K562 (cell line): Measurements from ENCODE around the gene ATG14. TPM values are rescaled to one million over a fixed set of nuclear protein-coding genes. Genes with fewer than 3 reads are reported as not detected.

Source experiments
- ATAC-seq: fragments of 200-7000 bp; cut with Tn5 transposase; 3 replicates; pipeline ENCODE4 v1.9.1; 2020; ENCODE audit warnings: moderate library complexity
- BruUV-seq: library from RNA; stranded (reverse); fragments of 400-500 nt; replicated peaks from 2 replicates; lab custom pipeline; 2021; lab: Mats Ljungman, UMichigan
- CTCF ChIA-PET: fragments of 300-600 bp; formaldehyde crosslinking; extraction: SDS; loops from one replicate; lab custom pipeline; 2021; ENCODE audit warnings: low intra/inter-chr PET ratio; lab: Yijun Ruan, JAX
- POLR2A ChIA-PET: fragments of 300-600, 350-650 bp; sonication (Branson Sonifier 250); formaldehyde crosslinking; extraction: SDS; loops from one replicate; lab custom pipeline; 2021; ENCODE audit warnings: antibody characterized with exemption, inconsistent platforms; lab: Yijun Ruan, JAX
- DNase-seq, 4 experiments: peaks; one replicate each; pipeline versions ENCODE4 v3.0.0 to v3.0.0-alpha.2; 2011 to 2018; ENCODE audit warnings: low spot score in 3 of 4, mixed read lengths in 3 of 4; ENCODE audit errors: extremely low read depth in 1 of 4
- FAIRE-seq: peaks from 2 replicates; lab custom pipeline; 2011; peaks lifted over from hg19 to GRCh38; lab: Jason Lieb, UNC
- H2AFZ ChIP-seq: 2 replicates; pipeline ENCODE4 v1.6.0; 2011; ENCODE audit warnings: low read depth, low read length, control low read depth, inconsistent platforms
- H3K27ac ChIP-seq: fragments of 200-600 bp; 3 replicates; pipeline ENCODE4 v1.8.0; 2011; ENCODE audit warnings: low read depth, mild to moderate bottlenecking, control low read depth, inconsistent platforms, low read length, moderate library complexity, mixed read lengths; ENCODE audit errors: extremely low read depth
- H3K27me3 ChIP-seq, 2 experiments: fragments of 300-600 bp in 1 of 2; 2 replicates in 1 of 2; 3 replicates in 1 of 2; pipeline versions ENCODE4 v1.6.0 to v1.8.0; 2011; ENCODE audit warnings: inconsistent platforms in 2 of 2, low read length in 2 of 2, mild to moderate bottlenecking in 1 of 2, mixed read lengths in 1 of 2, moderate library complexity in 1 of 2; ENCODE audit not compliant: control insufficient read depth in 2 of 2, insufficient read depth in 2 of 2
- H3K36me3 ChIP-seq: fragments of 300-600 bp; 3 replicates; pipeline ENCODE4 v1.8.0; 2011; ENCODE audit warnings: mild to moderate bottlenecking, low read length, inconsistent platforms; ENCODE audit not compliant: control insufficient read depth, insufficient read depth
- H3K4me1 ChIP-seq, 2 experiments: fragments of 200-600 bp in 1 of 2; replicated peaks in 1 of 2; 2 replicates in 1 of 2; 3 replicates in 1 of 2; pipeline versions ENCODE4 v1.5.1 to v1.8.0; 2011; ENCODE audit warnings: inconsistent platforms in 2 of 2, low read length in 2 of 2, mild to moderate bottlenecking in 1 of 2, mixed read lengths in 1 of 2, moderate library complexity in 1 of 2; ENCODE audit not compliant: control insufficient read depth in 2 of 2, insufficient read depth in 2 of 2
- H3K4me2 ChIP-seq: 2 replicates; pipeline ENCODE4 v1.6.1; 2011; ENCODE audit warnings: low read length, control low read depth, inconsistent platforms, mixed read lengths; ENCODE audit not compliant: insufficient read depth
- H3K4me3 ChIP-seq: fragments of 200-600 bp; sonication (generic), shearing (Covaris generic); 2 replicates; pipeline ENCODE4 v1.5.1; 2016; ENCODE audit warnings: control low read depth, inconsistent platforms
- H3K79me2 ChIP-seq: fragments of 200-600 bp; 3 replicates; pipeline ENCODE4 v1.8.0; 2011; ENCODE audit warnings: low read length, inconsistent platforms; ENCODE audit not compliant: control insufficient read depth, insufficient read depth
- H3K9ac ChIP-seq, 2 experiments: 2 replicates each; pipeline versions ENCODE4 v1.6.0 to v1.6.1; 2011; ENCODE audit warnings: low read depth in 2 of 2, low read length in 2 of 2, control low read depth in 1 of 2, inconsistent platforms in 1 of 2, mild to moderate bottlenecking in 1 of 2, mixed read lengths in 1 of 2; ENCODE audit not compliant: insufficient read depth in 1 of 2
- H3K9me1 ChIP-seq: one replicate; pipeline ENCODE4 v1.6.0; 2011; ENCODE audit warnings: inconsistent platforms, mild to moderate bottlenecking, low read length, moderate library complexity; ENCODE audit not compliant: control insufficient read depth, insufficient read depth
- H3K9me3 ChIP-seq: replicated peaks from 2 replicates; pipeline ENCODE4 v1.5.1; 2011; ENCODE audit warnings: low read depth, low read length, inconsistent platforms; ENCODE audit not compliant: control insufficient read depth, insufficient read depth
- H4K20me1 ChIP-seq: replicated peaks from 2 replicates; pipeline ENCODE4 v1.6.1; 2011; ENCODE audit warnings: low read length, inconsistent platforms, mixed read lengths; ENCODE audit not compliant: control insufficient read depth, insufficient read depth
- CBFA2T3 ChIP-seq: fragments of 450-650 bp; IDR thresholded peaks from 2 replicates; pipeline ENCODE4 v1.6.1; 2017
- FOXP1 ChIP-seq: sonication (generic); formaldehyde crosslinking; IDR thresholded peaks from 2 replicates; pipeline ENCODE4 v1.8.0; 2022; ENCODE audit warnings: mild to moderate bottlenecking, missing genetic modification reagents
- GABPB2 ChIP-seq: fragments of 250-450 bp; sonication (Bioruptor Pico); conservative IDR thresholded peaks from 2 replicates; pipeline ENCODE4 v1.5.1; 2021; ENCODE audit warnings: mild to moderate bottlenecking
- HEY1 ChIP-seq: fragments of 250-450 bp; sonication (Bioruptor Pico); IDR thresholded peaks from 2 replicates; pipeline ENCODE4 v1.5.0; 2020; ENCODE audit warnings: mild to moderate bottlenecking, moderate library complexity, borderline replicate concordance
- NR2C1 ChIP-seq, 2 experiments: fragments of 450-650 bp; IDR thresholded peaks; 2 replicates each; pipeline ENCODE4 v1.6.1; 2017; ENCODE audit warnings: mild to moderate bottlenecking in 2 of 2, antibody characterized with exemption in 1 of 2, inconsistent platforms in 1 of 2, missing compliant biosample characterization in 1 of 2, missing genetic modification characterization in 1 of 2
- PHB2 ChIP-seq: fragments of 450-650 bp; IDR thresholded peaks from 2 replicates; pipeline ENCODE4 v1.6.1; 2017; ENCODE audit warnings: low read depth
- PHF8 ChIP-seq: fragments of 200-600 bp; sonication (generic); IDR thresholded peaks from 2 replicates; pipeline ENCODE4 v1.6.1; 2012; ENCODE audit warnings: mixed run types, mild to moderate bottlenecking, inconsistent platforms, low read length, moderate library complexity, borderline replicate concordance
- STAT5A ChIP-seq: IDR thresholded peaks from 2 replicates; pipeline ENCODE4 v1.6.1; 2012; ENCODE audit warnings: low read length, inconsistent platforms, borderline replicate concordance
- TCF3 ChIP-seq: sonication (generic); formaldehyde crosslinking; IDR thresholded peaks from 2 replicates; pipeline ENCODE4 v1.4.0; 2020; ENCODE audit warnings: mild to moderate bottlenecking, missing genetic modification reagents
- WHSC1 ChIP-seq: IDR thresholded peaks from one replicate; pipeline ENCODE4 v1.6.1; 2012; ENCODE audit warnings: low read length, control low read depth, inconsistent platforms
- WGBS: fragments of 100-300 bp; shearing (Covaris generic); methylation state at CpG from one replicate; pipeline ENCODE4 v1.1.6; 2016; ENCODE audit warnings: low coverage, mixed read lengths; ENCODE audit not compliant: insufficient coverage; ENCODE audit errors: missing lambda C conversion rate; 5-methylcytosine and 5-hydroxymethylcytosine counted together
- in situ Hi-C: fragments of 300-500 bp; cut with MboI; formaldehyde crosslinking; loops from 4 replicates; pipeline ENCODE4 v1.15.0; 2018; ENCODE audit warnings: inconsistent platforms, mixed read lengths
- intact Hi-C: fragments of 100-400 bp; cut with micrococcal nuclease; formaldehyde crosslinking; loops from 2 replicates; pipeline ENCODE4 v1.14.2; 2022
- polyA plus RNA-seq, 8 experiments: library from polyadenylated mRNA; depleted of rRNA in 4 of 8; stranded (reverse) in 5 of 8; unstranded in 3 of 8; fragments of >200 nt; fragmentation: Nextera tagmentation in 2 of 8; fragmentation: Illumina TruSeq in 1 of 8; extraction: Ambion mirVana in 2 of 8; extraction: Trizol in 1 of 8; gene quantifications; 2 replicates each; pipeline versions ENCODE4 v1.2.1 to v1.2.3, GENCODE V29; 2011 to 2014; ENCODE audit warnings: inconsistent platforms in 1 of 8, missing spikeins in 1 of 8
- total RNA-seq, 7 experiments: library from RNA; depleted of rRNA in 6 of 7; stranded (reverse); fragments of >200 nt in 6 of 7; fragmentation: Illumina TruSeq in 2 of 7; extraction: Trizol in 2 of 7; gene quantifications; 2 replicates each; pipeline versions ENCODE4 v1.2.1 to v1.2.3, GENCODE V29; 2011 to 2021; ENCODE audit warnings: low replicate concordance in 1 of 7
- TF ChIP-seq, protein P1 (sequence below), 2 experiments: IDR thresholded peaks; 2 replicates each; pipeline ENCODE4 v1.6.1; 2011; ENCODE audit warnings: borderline replicate concordance in 1 of 2, control low read depth in 1 of 2, low read depth in 1 of 2, low read length in 1 of 2, mild to moderate bottlenecking in 1 of 2, mixed read lengths in 1 of 2, moderate library complexity in 1 of 2; ENCODE audit not compliant: insufficient read depth in 1 of 2, insufficient read length in 1 of 2, poor library complexity in 1 of 2, severe bottlenecking in 1 of 2; ENCODE audit errors: extremely low read depth in 1 of 2
- TF ChIP-seq, protein P2 (sequence below): conservative IDR thresholded peaks from 2 replicates; pipeline ENCODE4 v1.6.1; 2011; ENCODE audit warnings: low read depth, mild to moderate bottlenecking, low read length; ENCODE audit not compliant: control insufficient read depth

The ATG14 gene
- total and polyA plus RNA-seq, 9 of the 15 experiments (the other 6 are each of a cell fraction or from before 2014, with no cell fraction given), result 0.55 to 4.2 (median 3.5) TPM

DNA sequence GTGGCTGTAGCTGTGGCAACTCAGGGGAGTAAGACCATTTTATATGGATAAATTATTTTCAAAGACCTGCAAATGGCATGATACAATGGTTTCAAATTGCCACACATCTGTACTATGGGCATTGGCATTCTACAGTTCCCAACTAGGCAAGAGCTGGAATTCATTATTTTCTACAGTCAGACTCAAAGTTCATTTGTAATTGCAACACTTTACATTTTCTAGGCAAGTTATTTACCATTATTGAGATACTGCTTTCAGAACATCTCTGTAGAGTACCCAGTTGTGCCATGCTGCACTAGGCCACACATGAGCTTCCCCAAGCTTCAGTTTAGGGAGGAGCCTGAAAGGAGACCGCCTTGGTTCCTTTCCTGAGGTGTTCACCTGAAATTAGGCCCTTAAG is 8.0 kb upstream of the ATG14 start (continued):
- TF ChIP-seq, protein P1, sequence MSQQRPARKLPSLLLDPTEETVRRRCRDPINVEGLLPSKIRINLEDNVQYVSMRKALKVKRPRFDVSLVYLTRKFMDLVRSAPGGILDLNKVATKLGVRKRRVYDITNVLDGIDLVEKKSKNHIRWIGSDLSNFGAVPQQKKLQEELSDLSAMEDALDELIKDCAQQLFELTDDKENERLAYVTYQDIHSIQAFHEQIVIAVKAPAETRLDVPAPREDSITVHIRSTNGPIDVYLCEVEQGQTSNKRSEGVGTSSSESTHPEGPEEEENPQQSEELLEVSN (IDR thresholded peaks at IDR 0.05; ENCODE audit: borderline replicate concordance in 1 of 2, extremely low read depth in 1 of 2, insufficient read depth in 1 of 2, insufficient read length in 1 of 2, low read depth in 1 of 2, low read length in 1 of 2, poor library complexity in 1 of 2, severe bottlenecking in 1 of 2), result no peak
- TF ChIP-seq FOXP1 (no peak), GABPB2 (CRISPR knock-in tag) (no peak), TCF3 (CRISPR knock-in tag) (no peak), PHF8 (no peak)
- TF ChIP-seq, protein P2, sequence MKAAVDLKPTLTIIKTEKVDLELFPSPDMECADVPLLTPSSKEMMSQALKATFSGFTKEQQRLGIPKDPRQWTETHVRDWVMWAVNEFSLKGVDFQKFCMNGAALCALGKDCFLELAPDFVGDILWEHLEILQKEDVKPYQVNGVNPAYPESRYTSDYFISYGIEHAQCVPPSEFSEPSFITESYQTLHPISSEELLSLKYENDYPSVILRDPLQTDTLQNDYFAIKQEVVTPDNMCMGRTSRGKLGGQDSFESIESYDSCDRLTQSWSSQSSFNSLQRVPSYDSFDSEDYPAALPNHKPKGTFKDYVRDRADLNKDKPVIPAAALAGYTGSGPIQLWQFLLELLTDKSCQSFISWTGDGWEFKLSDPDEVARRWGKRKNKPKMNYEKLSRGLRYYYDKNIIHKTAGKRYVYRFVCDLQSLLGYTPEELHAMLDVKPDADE, result no peak

DNA sequence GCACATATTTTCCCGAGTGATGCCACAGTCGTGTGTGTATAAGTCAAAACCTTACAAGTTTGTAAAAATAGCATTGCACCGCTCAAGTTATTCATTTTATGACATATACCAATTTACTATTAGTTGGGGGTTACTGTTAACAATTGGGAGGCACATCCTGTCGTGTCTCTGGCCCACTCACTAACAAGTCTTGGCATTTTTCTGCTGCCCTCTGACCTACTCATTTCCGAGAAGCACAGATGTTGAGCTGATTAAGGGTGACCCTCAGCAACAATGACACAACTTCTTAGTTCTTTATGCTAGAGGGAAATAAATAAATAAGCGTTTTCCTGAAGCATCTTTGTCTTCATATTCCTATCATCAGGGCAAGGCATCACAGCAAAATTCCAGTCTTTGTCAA is 6.8 kb upstream of the ATG14 start:
- no peak for ATAC-seq

More for the DNA sequence above, 6.8 kb upstream of the ATG14 start:
- intact Hi-C loops (loop anchor here (5.0 kb wide), 1 partner anchor 146 kb away; the partner anchor contains the start of gene FBXO34), in situ Hi-C loops (no loop called here)
- peak in 1 of 4 experiments; percentile 28 for DNase-seq
- Histone ChIP-seq H3K9ac (no peak overlapping the region), H3K36me3 (no peaks in the 10 kb centered on the region), H3K4me3 (no peak overlapping the region), H3K4me2 (peak overlapping the region; percentile 36), H3K27me3 (no peaks in the 10 kb centered on the region), H3K27ac (no peak overlapping the region), H4K20me1 (no peaks in the 10 kb centered on the region), H3K9me3 (no peaks in the 10 kb centered on the region), H3K9me1 (no peaks in the 10 kb centered on the region), H3K4me1 (peaks cover 3 to 11% of the 10 kb centered on the region in 2 experiments; a peak in 3 of 5 replicates), H2AFZ (0 out of 2 replicates have a peak overlapping the region, but pooled peaks have one; percentile 37), H3K79me2 (no peaks in the 10 kb centered on the region)
- no TSS peak for BruUV-seq
- TF ChIP-seq PHB2, result no peak
- TF ChIP-seq NR2C1 (IDR thresholded peaks at IDR 0.05), result 0 out of 2 replicates have a peak, but pooled peaks have one; percentile 19
- TF ChIP-seq NR2C1 (tag; IDR thresholded peaks at IDR 0.05), result no peak
- TF ChIP-seq WHSC1, result no peak
- 0 out of 2 replicates have a peak, but pooled peaks have one; percentile 33 for TF ChIP-seq STAT5A
- TF ChIP-seq CBFA2T3, result 0 out of 2 replicates have a peak, but pooled peaks have one; percentile 11
- TF ChIP-seq HEY1, result no peak
- CTCF ChIA-PET, result no interaction called here
- peak; percentile 63 for FAIRE-seq
- 7% methylated on average over 6 of the region's 6 CpGs for WGBS
- POLR2A ChIA-PET, result no interaction called here
